Measurements from ENCODE around the gene PITRM1. TPM values are rescaled to one million over a fixed set of nuclear protein-coding genes. Genes with fewer than 3 reads are reported as not detected.

Gene PITRM1
- total RNA-seq, 4 donors from 2014 or later, result 45.5 to 62.8 (median 52.2) TPM

- no peak overlapping the region for H3K4me3 ChIP-seq (ENCODE audit: low read depth, poor library complexity, severe bottlenecking)
- intact Hi-C loops (cut with DNase I; ENCODE audit: low total_unique reads), result no loop called here
- 88 to 92% methylated on average over 31 of the region's 31 CpGs for WGBS, 2 donors
- DNase-seq (ENCODE audit: low spot score in 2 of 2), result no peak
- TF ChIP-seq POLR2A (IDR thresholded peaks at IDR 0.05), result no peak
- no peak for TF ChIP-seq CTCF (IDR thresholded peaks at IDR 0.05)
Observed at GRCh38 chr10:3119796-3120459, 52.7 kb downstream of the PITRM1 start.

GRCh38 chr10:3118641-3119091 is 53.9 kb downstream of the PITRM1 start:
- TF ChIP-seq POLR2A (IDR thresholded peaks at IDR 0.05) (no peak), CTCF (IDR thresholded peaks at IDR 0.05) (no peak)
- intact Hi-C loops (cut with DNase I; ENCODE audit: low total_unique reads), result no loop called here
- no peak for DNase-seq (ENCODE audit: low spot score in 2 of 2)
- WGBS, 2 donors, result 91 to 93% methylated on average over 32 of the region's 32 CpGs
- no peak overlapping the region for H3K4me3 ChIP-seq (ENCODE audit: low read depth, poor library complexity, severe bottlenecking)

GRCh38 chr10:3117486-3117885 is 55.1 kb downstream of the PITRM1 start:
- no peak for DNase-seq (ENCODE audit: low spot score in 2 of 2)
- WGBS, 2 donors, result 96 to 97% methylated on average over 12 of the region's 12 CpGs
- no peak for TF ChIP-seq CTCF (IDR thresholded peaks at IDR 0.05)
- TF ChIP-seq POLR2A (IDR thresholded peaks at IDR 0.05), result no peak

GRCh38 chr10:3116508-3117100 is 56.0 kb downstream of the PITRM1 start:
- TF ChIP-seq POLR2A (IDR thresholded peaks at IDR 0.05) (no peak), CTCF (IDR thresholded peaks at IDR 0.05) (no peak)
- 61 to 63% methylated on average over 20 of the region's 20 CpGs for WGBS, 2 donors
- H3K4me3 ChIP-seq (ENCODE audit: low read depth, poor library complexity, severe bottlenecking), result no peak overlapping the region
- no peak for DNase-seq (ENCODE audit: low spot score in 2 of 2)
- intact Hi-C loops (cut with DNase I; ENCODE audit: low total_unique reads), result no loop called here

More at GRCh38 chr10:3117486-3117885, 55.1 kb downstream of the PITRM1 start:
- intact Hi-C loops (cut with DNase I; ENCODE audit: low total_unique reads), result no loop called here
- H3K4me3 ChIP-seq (ENCODE audit: low read depth, poor library complexity, severe bottlenecking), result no peak overlapping the region

GRCh38 chr10:3115685-3116084 is 56.9 kb downstream of the PITRM1 start:
- no peak overlapping the region for H3K4me3 ChIP-seq (ENCODE audit: low read depth, poor library complexity, severe bottlenecking)
- DNase-seq (ENCODE audit: low spot score in 2 of 2), result no peak
- WGBS, 2 donors, result 49 to 66% methylated on average over 8 of the region's 8 CpGs
- intact Hi-C loops (cut with DNase I; ENCODE audit: low total_unique reads), result no loop called here
- TF ChIP-seq CTCF (IDR thresholded peaks at IDR 0.05) (no peak), POLR2A (IDR thresholded peaks at IDR 0.05) (no peak)

Data from lower leg skin (tissue), 4 donors.